Esophagus squamous epithelium (tissue), 5 donors: ENCODE measurements around the gene ARHGAP9. TPM values are rescaled to one million over a fixed set of nuclear protein-coding genes. Genes with fewer than 3 reads are reported as not detected.

ENCODE experiments used
- DNase-seq: peaks from one replicate; lab custom pipeline; 2025; lab: John Stamatoyannopoulos, UW
- H3K27ac ChIP-seq, 4 donors: fragments of 200-600 bp; sonication (generic); one replicate each; pipeline ENCODE4 v1.5.1; 2016 to 2019; ENCODE audit warnings: mild to moderate bottlenecking in 1 of 4
- H3K27me3 ChIP-seq, 4 donors: fragments of 200-600 bp; sonication (generic); 1 replicate in 3 of 4; 2 replicates in 1 of 4; pipeline versions ENCODE4 v1.5.1 to v1.6.0; 2017 to 2021; ENCODE audit warnings: antibody characterized with exemption in 1 of 4
- H3K36me3 ChIP-seq, 3 donors: fragments of 200-600 bp; sonication (generic); one replicate each; pipeline ENCODE4 v1.5.1; 2016 to 2019
- H3K4me1 ChIP-seq, 3 donors: fragments of 200-600 bp; sonication (generic); one replicate each; pipeline ENCODE4 v1.5.1; 2017 to 2019
- H3K4me3 ChIP-seq, 4 donors: fragments of 200-600 bp; sonication (generic); 1 replicate in 3 of 4; 2 replicates in 1 of 4; pipeline ENCODE4 v1.5.1; 2016 to 2019; ENCODE audit warnings: mild to moderate bottlenecking in 2 of 4, moderate library complexity in 1 of 4
- H3K9me3 ChIP-seq, 3 donors: fragments of 200-600 bp; sonication (generic); one replicate each; pipeline ENCODE4 v1.5.1; 2016 to 2019
- CTCF ChIP-seq, 6 experiments: fragments of 450-650 bp in 4 of 6; fragments of 200-600 bp in 2 of 6; sonication (generic) in 2 of 6; IDR thresholded peaks; one replicate each; pipeline ENCODE4 v1.5.1; 2016 to 2019; ENCODE audit warnings: antibody characterized with exemption in 6 of 6, mild to moderate bottlenecking in 4 of 6, moderate library complexity in 4 of 6
- POLR2A ChIP-seq, 4 donors: fragments of 450-650 bp; IDR thresholded peaks; one replicate each; pipeline ENCODE4 v1.6.1; 2017; ENCODE audit warnings: antibody characterized with exemption in 4 of 4, mild to moderate bottlenecking in 4 of 4, moderate library complexity in 3 of 4
- WGBS, 2 donors: methylation state at CpG; one replicate each; pipeline ENCODE4 v1.1.5; 2018; 5-methylcytosine and 5-hydroxymethylcytosine counted together
- intact Hi-C: fragments of 100-400 bp; cut with DNase I; formaldehyde crosslinking; loops from one replicate; pipeline ENCODE4 v1.15.0; 2022
- total RNA-seq, 4 donors: library from RNA; depleted of rRNA; stranded (reverse); fragments of >200 nt; gene quantifications; one replicate each; pipeline ENCODE4 v1.1.0, GENCODE V29; 2016
- donor health status: DM: yes; HTN: yes; CAD: no.

Gene ARHGAP9
- total RNA-seq, 4 donors from 2014 or later = 4.5 to 20.4 (median 11.3) TPM

DNA sequence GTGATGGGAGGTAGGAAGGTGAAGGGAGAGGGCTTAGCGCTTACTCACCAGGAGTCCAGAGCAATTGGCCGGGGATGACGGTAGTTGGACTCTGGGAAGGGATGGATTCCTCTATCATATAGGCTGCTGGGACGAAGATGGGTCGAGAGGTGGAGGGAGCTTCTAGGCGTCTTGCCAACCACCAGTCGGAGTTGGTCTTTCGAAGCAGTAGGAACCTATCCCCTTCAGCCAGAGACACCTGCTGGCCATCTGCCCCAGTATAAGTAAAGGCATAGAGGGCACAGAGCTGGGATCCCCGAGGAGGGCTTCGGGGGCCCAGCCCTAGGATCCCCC, 657 bp downstream of the ARHGAP9 start:
- Histone ChIP-seq H3K4me1 (peaks cover 16 to 35% (median 18%) of the 10 kb centered on the region in 3 donors), H3K27ac (peak overlapping the region; percentile 57 to 87 (median 71)), H3K36me3 (no peaks in the 10 kb centered on the region), H3K9me3 (no peaks in the 10 kb centered on the region), H3K27me3 (peaks cover 8 to 72% (median 17%) of the 10 kb centered on the region in 4 donors), H3K4me3 (peak overlapping the region in 2 of 4 donors; percentile 42 to 62)
- TF ChIP-seq POLR2A (IDR thresholded peaks at IDR 0.05) (no peak), CTCF (IDR thresholded peaks at IDR 0.05) (no peak)
- intact Hi-C loops = no loop called here
- 81 to 84% methylated on average over 5 to 10 of the region's 10 CpGs for WGBS, 2 donors
- no peak for DNase-seq

DNA sequence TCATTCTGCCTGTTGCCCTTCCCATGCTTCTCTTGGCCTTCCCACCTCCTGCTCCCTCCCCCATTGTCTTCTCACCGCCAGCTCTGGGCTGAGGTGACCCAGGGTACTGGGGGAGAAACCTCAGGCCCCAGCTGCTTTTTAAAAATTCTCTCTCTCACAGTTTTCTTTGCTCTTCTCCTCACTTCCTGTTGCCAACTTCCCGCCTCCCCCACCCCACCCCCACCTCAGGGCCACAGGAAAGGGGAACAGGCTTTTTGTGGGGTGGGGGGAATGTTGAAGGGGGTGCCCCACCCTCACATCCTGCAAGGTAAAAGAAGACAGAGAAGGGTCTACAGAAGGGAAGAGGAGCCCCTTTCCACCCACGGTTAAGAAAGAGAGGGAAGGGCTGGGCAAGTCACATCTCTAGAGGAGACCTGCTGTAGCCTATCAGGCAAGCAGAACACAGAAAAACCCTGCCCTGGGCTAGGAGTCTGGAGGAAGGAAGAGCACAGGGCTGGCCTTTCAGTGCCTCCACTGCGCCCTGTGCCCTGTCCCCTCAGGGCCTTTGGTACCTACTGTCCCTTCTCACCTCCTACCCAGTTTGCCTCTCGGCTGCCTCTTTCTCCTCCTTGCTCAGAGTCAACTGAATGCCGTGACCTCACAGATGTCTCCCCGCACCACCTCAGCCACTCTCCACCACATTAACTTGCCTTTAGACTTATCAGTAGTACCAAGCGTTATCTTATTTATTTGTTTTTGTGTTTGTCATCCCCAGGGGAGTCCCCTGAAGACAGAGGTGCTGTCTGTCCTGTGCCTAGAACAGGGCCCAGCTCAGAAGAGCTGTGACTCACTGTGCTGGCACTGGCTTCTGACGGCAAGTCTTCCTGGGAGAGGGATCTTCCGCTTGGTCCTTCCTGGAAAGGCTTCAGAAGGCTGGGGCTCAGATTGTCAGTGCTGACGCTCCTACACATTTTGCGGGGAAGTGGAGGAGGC, 1.7 kb downstream of the ARHGAP9 start:
- DNase-seq = no peak
- intact Hi-C loops = no loop called here
- Histone ChIP-seq H3K4me3 (peak overlapping the region; percentile 8 to 62 (median 39)), H3K27ac (peak overlapping the region; percentile 57 to 87 (median 71)), H3K36me3 (no peaks in the 10 kb centered on the region), H3K27me3 (peaks cover 8 to 80% (median 18%) of the 10 kb centered on the region in 4 donors), H3K4me1 (peaks cover 16 to 35% (median 18%) of the 10 kb centered on the region in 3 donors), H3K9me3 (no peaks in the 10 kb centered on the region)
- WGBS, 2 donors = 47 to 60% methylated on average over 10 to 11 of the region's 12 CpGs
- TF ChIP-seq POLR2A (IDR thresholded peaks at IDR 0.05) (peak in 1 of 4 donors; percentile 29), CTCF (IDR thresholded peaks at IDR 0.05) (no peak)

DNA sequence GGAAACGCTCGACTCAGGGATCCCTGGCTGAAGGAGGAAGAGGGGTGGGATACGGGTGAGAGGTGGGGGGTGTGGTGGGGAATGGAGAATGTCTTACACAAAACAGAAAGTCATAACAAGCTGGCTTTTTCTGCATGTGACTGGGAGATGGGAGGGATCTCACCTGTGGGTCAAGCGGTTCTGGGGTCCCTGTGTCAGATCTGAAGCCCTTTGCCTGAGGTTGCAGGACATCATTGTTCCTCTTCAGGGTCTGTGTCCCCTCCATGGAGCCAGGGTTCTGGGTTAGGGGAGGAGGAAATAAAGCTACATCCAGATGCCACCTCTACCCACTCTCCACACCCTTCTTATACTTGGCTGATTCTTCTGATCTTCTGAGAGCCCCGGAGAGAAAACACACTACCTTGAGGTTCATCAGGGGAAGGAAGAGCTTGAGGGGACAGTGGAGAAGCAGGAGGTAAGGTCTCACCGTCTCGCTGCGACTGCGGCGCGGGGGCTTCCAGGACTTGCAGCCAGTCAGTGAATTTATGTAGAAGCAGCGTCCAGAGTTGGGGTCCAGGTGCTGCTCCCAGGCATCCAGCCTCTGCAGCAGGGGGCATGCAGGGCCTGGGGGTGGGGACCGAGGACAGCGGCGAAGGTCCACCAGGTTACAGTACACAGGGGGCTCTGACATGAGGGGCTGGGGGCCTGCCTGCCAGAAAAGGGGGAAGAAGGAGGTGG, 2.5 kb downstream of the ARHGAP9 start:
- H3K4me3 ChIP-seq = peak overlapping the region; percentile 8 to 62 (median 39)
- peak overlapping the region; percentile 57 to 87 (median 71) for H3K27ac ChIP-seq
- intact Hi-C loops = no loop called here
- H3K9me3 ChIP-seq = no peaks in the 10 kb centered on the region
- peaks cover 16 to 35% (median 18%) of the 10 kb centered on the region in 3 donors for H3K4me1 ChIP-seq
- WGBS, 2 donors = 68 to 74% methylated on average over 12 of the region's 15 CpGs
- H3K27me3 ChIP-seq = peaks cover 8 to 80% (median 18%) of the 10 kb centered on the region in 4 donors
- TF ChIP-seq POLR2A (IDR thresholded peaks at IDR 0.05) (no peak), CTCF (IDR thresholded peaks at IDR 0.05) (no peak)
- no peaks in the 10 kb centered on the region for H3K36me3 ChIP-seq
- DNase-seq = no peak

DNA sequence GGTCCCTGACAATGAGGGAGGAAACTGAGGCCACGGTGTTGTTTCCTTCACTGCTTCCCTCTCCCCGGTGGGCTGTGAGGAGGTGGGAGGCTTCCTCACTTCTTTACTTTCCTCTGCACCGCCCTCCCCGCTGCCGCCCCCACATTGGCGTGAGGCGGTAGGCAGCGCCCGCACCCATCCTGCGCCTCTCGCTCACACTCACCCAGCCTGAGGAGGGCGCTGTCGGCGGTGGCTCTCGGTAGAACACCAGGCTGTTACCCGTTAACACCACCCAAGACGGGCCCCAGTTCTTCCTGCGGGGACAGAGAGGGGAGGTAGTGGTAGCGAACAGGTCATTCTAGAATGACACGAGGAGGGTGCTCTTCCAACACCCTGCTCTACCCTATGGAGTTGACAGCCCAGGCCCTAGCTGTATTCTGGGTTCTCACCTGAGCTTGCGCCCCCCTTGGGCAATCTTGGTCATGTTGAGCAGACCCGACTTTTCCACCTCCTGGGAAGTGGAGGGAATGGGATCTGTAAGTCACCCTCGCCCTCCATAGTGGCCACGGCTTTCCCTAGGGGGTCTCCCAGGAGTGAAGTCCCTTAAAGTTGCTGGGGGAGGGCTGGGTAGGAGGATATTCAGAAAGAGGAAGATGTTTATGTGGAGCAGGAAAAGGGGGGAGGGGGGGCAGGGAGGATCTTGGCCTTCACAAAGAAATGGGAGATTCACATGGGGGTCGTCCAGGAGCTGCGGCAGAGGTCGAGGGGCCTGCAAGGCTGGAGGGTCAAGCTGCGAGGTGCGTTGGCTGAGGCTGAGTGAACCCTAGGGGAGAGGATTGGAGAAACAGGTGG, 3.3 kb downstream of the ARHGAP9 start:
- H3K27ac ChIP-seq = peak overlapping the region; percentile 57 to 87 (median 71)
- H3K9me3 ChIP-seq = no peaks in the 10 kb centered on the region
- peaks cover 16 to 35% (median 18%) of the 10 kb centered on the region in 3 donors for H3K4me1 ChIP-seq
- intact Hi-C loops = no loop called here
- TF ChIP-seq POLR2A (IDR thresholded peaks at IDR 0.05) = no peak
- TF ChIP-seq CTCF (IDR thresholded peaks at IDR 0.05) = peak in 5 of 6 experiments; percentile 18 to 41 (median 25)
- peak overlapping the region; percentile 6 to 62 (median 39) for H3K4me3 ChIP-seq
- 26 to 44% methylated on average over 7 to 11 of the region's 29 CpGs for WGBS, 2 donors
- no peak for DNase-seq
- no peaks in the 10 kb centered on the region for H3K36me3 ChIP-seq
- peaks cover 8 to 86% (median 18%) of the 10 kb centered on the region in 4 donors for H3K27me3 ChIP-seq
